GM18861 (cell line): ENCODE results near the gene PIEZO2.
"Not testable (repeated sequence)": the region's sequence is repeated elsewhere in the genome, so short reads cannot be mapped to it uniquely, and the experiment has no call there.

Experiments used
- ATAC-seq: cut with Tn5 transposase; IDR thresholded peaks from one replicate; pipeline ENCODE4 v1.9.1; 2021; ENCODE audit not compliant: unreplicated experiment

The PIEZO2 gene

DNA sequence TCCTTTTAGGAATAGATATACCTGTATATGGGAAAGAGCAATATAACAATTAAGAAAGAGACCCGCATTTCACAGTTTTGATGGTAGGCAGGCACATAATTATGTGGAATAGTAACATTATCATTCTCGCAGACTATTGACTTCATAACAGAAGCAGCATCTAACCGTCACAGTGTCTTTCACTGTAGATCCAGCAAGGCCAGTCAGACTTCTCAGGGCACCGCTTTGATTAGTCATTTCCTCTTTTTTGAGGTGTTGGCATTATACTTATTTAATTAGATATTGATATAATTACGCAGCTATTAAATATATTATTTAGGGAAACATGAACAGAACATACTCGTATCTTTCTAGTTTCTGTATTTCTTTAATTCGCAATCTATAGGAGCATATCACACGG lies 447.2 kb downstream of the PIEZO2 start:
- ATAC-seq = no peak

DNA sequence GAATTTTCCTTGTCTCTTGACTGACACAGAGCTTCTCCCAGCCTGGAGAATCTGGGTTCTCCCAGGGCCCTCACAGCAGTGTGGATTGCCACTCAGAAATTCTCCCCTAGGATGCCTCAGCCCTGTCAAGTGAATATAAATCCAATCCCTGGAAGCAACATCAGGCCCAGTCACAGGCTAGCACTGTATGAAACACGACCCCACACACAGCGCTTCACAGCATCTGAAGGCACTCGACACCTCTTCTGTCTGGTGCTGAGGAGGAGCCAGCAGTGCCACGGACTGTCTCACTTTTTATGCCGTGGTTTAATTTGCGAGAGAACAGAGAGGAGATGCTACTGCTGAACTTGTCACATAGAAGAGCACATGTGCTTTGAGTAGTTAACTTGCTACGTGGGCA lies 459.0 kb downstream of the PIEZO2 start:
- no peak for ATAC-seq

DNA sequence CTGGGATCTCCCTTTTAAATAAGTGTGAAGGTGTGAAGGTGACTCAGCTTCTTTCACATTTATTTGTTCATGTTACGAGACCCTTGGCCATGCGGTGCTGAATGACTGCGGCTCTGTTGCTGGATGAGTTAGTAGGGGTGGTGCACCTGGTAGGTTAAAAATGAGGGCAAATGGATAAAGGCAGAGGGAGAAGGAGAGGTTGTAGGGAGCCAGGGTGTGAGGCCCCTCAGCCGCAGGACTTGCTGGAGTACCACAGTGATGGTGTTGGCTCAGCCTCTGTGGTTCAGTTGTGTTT lies 459.4 kb downstream of the PIEZO2 start:
- ATAC-seq = no peak

DNA sequence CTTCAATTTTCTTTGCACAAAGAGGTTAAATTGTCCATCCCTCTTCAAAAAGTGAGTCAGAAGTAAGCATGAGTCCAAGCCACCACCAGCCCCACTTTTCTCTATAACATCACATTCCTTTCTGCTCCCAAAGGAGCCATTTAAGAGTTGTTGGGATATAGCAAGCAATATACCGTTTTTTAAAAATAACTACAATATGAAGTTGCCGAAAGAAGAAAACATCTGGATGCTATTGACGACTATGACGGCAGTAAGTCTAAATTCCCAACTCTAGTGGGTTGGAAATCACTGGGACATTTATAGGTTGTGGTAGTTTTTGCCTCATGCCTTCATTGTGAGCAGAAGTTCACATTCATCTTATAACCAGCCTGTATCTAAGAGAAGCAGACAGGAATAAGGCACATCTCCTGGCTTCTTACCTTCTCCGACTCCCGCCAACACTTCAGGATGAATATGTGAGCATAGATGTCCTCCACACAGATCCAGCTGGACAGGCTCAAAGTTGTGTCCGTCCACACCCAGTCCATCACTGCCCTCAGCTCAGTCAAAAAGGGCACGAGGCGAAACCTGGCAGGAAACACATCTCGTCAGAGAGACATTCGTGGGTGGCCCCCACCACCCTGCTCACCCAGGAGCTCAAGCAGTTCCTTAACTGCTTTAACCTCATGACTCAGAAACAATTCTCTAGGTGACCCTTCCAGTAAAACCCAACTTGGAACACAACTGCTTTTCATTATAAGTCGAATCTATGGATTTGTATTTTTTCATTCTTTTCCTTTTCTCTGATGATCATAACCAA lies 459.9 kb downstream of the PIEZO2 start:
- ATAC-seq = no peak

DNA sequence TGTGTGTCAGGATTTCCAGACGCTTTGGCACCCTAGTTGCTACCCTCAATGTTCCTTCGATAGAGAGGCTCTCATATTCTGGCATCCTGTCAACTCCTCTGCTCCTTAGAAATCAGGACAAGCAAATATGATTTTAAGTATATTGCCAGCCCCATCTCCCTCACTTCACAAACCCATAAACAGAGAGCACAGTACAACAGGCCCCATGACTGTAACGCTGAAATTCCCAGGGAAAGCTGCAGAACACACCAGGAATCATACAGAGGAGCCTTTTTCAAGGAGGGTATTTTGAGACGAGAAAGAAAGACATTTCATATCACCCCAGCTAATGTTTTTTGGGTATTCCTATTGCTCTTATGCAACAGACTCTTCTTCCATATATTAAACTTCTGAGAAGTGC lies 460.6 kb downstream of the PIEZO2 start:
- ATAC-seq = no peak

DNA sequence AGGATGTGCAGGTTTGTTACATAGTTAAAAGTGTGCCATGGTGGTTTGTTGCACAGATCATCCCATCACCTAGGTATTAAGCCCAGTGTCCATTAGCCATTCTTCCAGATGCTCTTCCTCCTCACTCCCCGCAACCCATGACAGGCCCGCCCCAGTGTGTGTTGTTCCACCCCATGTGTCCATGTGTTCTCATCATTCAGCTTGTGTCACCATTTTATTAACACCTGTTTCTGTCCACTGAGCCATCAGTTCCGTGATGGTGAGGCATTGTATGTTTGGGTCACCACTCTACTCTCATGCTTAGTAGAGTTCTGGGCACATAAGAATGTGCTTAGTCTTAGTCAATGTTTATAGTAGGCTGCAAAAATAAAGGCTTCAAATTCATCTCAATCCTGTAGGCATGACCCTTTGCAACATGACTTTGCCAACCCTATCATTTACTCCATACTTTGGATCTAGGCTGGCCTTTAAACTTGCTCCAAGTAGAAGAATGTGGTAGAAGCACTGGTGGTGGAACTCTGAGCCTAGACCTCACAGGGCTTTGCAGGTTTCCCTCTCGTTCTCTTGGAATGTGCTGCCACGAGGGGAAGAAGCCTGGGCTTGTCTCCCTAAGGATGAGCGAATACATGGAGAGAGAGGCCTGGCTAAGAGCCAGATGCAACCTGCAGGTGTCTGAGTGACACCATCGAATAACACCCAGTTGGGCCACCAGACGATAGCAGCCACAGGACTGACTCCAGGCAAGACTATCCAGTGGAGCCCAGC lies 462.0 kb downstream of the PIEZO2 start:
- ATAC-seq = no peak

DNA sequence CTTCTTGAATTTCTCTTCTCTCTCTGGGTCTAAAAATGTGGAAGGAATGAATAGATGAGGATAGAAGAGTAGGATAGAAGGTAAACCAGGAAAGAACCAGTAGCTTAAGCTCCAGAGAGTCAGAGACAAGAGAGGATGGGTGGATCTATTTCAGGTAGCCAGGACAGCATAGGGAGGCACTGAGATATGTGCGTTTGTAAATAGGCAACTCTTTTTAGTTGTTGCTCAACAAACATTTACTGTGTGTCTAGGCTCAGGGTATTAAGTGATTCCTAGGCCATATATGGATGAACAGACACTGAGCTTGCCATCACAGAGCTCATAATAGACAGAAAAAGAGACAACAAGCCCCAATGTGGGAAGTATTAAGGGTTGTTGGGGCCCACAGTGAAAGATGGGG lies 463.1 kb downstream of the PIEZO2 start:
- ATAC-seq = no peak

DNA sequence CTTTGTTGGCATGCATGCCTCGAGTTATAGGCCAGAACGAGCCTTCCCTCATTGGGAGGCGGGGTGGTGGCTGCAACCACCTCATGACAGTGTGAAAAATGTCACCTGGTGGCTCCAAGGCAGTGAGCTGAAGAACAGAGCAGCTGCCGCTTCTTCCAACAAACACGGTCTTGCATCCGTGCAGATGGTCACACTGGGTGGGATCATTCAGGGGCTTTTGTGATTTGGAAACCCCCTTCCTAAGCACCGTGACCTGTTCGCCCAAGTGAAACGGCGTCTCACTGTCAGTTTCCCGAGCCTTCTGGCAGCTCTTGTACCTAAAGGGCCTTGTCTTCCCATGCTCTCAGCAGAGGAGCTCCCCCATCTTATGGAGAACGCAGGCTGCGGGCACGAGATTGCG lies 463.9 kb downstream of the PIEZO2 start:
- ATAC-seq = no peak

DNA sequence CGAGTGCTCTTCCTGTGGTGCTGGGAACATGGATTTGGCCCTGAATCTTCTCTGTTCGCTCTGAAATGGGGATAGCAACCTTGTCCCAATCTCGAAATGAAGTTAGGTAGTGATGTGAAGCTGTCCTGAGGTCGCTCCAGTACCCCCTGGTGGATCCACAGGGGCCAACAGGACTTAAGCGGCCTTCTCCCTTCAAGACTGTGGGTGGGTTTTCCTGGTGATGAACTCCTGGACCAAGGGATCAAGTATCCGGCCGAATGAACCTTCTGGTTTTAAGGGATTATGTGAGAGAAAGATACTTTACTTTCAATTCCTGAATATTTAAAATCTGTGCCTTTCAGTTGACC lies 467.0 kb downstream of the PIEZO2 start:
- no peak for ATAC-seq

DNA sequence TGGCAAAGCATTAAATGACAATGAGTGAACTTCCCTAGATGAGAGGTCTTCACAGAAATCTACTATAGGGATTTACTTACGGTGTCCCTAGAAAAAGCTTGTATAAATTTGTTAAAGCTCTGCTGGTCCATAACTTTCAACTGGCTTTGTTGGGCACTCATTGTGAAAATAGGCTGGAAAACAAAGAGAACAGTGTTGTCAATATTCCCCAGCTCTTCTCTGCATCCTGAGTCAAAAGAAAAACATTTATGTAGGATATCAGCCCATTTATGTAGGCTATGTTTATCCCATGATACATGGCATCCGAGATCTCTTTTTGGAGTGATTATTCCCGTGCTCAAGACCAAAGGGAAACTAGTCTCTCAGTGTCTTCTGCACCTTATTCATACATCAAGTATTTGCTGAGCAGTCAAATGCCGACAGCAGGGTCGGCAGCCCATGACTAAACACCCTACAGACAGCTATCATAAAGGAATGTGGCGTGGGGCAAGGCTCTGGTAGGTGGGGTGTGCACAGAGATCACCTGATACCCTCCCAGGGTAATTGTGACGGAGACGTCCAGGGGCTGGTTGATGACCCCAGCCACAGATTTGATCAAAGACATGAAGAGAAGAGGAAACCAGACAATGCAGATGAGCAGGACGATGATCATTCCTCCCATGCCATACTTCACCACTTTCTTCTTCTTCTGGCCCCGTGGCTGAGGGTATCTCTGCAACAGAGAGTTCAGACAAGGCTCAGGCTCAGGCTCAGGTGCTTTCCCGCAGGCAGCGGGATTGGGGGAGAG lies 467.6 kb downstream of the PIEZO2 start:
- no peak for ATAC-seq

DNA sequence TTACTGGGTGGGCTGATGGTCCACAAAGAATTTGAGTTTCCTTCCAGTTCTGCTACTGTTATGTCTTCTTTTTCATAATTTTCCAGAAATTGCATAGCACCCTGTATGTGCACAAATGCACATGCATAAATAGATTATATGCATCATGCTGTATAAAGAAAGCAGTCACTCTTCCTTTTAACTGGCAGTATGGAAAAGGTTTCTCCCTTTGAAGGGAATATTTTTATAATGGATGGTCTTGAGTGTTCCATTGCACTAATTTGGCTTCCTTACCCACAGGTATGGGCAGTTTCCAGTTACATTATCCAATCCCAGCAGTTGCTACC lies 469.1 kb downstream of the PIEZO2 start:
- no peak for ATAC-seq

DNA sequence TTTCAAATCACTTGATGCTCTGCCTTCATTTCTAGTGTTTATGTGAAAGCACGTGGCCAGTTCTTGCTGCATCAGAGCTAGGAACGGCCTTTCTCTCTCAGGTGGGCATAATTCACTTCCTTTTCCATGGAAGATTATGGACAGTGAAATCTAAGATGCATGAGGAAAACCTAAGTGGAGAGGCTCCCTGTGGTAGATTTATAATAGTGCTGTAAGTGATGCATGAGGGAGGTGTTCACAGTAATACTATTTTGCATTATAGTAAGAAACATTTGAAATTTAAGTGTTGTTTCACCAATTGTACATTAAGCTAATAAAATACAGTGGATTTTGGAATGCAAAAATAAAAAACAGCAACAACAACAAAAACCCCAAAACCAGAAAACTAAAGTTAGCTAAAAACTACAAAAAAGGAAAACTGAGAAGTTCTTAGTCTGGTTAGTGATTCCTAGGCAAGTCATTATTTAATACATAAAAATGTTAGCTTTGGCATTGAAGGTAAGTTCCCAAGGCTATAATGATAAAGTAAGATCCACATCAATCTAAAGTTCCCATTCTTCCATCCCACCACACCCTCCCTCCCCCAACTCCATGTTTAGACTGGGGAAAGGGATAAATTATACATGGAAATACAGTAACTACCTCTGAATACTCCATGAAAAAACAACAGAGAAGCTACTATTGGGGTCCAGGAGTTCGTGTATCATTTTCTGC lies 469.7 kb downstream of the PIEZO2 start:
- ATAC-seq = no peak

DNA sequence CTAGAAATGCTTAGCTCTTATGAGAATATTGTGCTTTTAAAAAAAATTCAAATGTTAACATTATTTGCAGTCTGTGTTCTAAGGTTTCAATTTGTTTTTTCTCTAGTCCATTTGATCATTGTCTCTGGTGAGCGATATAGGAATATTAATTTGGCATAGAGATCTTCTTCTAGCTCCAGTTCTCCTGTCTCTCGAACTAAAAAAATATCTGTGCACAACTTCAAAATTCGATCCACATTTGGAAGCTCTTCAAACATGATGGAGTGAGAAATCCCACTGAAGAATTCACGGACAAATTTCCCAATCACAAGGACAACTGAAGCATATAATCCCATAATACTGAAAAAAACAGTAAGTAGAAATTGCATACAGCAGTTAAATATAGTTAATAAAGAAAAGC lies 477.9 kb downstream of the PIEZO2 start:
- ATAC-seq = no peak

DNA sequence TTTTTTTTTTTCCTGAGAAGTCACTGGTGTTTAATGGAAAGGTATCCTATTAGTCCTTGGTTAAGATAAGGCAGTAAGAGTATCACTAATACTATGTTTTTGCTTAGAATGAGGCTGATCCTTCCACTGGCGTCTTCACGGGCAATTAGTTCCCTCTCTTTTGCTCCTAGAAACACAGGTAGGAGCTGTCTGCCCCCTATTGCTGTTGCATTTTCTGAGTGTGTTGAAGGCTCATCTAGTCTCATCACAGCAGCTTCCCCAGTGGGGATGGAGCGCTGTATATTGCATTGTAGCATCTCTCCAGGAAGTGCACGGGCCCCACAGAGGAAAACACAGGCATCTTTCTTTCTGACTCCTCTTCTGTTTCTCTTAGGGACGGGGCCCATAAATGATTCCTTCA lies 478.5 kb downstream of the PIEZO2 start:
- no peak for ATAC-seq

DNA sequence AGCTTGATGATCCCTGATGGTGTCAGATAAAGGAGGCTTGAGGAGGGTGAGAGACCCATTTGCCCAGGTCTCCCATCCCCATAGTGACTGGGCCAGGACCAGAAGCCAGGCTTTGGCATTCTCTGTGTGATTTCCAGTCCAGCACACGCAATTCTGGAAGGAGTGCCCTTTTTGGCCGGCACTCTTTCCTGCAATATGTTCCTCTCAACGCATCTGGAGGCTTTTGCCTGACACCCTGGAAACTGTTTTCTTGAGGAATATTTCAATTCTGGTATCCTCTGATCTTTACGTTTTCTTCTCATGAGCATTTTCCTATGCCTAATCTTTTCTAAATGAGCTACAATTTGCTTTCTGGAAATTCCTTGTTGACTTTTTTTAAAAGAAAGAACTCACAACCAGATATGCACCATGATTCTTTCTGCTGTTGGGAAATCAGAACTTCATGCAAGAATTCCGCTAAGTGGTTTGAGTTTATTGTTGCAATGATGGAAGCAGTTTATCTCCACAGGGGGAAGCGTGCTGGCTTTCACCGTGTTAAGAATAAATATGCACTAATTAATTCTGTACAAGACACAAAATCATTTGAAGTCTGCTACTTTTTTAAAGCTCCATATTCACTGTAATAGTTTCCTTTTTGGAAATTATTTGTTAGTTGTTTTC lies 479.8 kb downstream of the PIEZO2 start:
- no peak for ATAC-seq

DNA sequence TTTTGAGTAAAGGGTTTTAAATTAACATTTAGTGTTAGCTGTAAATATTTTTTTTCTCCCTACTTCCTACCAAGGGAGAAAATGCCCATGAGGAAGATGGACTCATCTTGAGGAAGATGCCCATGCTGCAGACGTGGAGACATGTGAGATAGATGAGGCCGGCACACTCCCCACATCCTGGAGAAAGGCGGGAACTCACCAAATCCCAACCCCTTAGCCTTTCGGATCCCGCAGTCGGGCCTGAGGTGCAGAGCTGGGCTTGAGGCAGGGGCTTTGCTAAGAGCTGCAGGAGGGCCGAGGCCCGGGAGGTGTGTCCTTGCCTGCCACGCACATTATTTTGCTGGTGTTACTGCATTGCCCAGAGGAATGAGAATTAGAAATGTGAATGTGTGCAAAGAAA lies 485.6 kb downstream of the PIEZO2 start:
- ATAC-seq = no peak

DNA sequence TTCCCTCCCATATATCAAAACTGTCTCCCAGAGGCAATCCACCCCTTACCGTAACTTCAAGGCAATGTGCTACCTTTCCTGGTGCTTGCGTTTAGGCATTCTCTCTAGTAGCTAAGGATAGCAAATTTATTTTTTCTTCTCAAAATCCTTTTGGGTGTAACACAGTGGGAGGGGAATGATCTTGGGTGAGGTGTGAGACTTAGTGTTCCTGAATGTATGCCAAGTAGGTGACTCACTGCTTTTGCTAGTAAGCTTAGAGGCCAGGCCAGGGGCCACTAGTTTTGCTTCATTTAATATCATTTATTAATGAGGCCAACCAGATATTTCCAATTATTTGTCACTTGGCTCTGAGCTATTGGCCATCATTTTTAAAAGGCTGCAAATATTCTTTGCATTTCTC lies 488.1 kb downstream of the PIEZO2 start:
- no peak for ATAC-seq

DNA sequence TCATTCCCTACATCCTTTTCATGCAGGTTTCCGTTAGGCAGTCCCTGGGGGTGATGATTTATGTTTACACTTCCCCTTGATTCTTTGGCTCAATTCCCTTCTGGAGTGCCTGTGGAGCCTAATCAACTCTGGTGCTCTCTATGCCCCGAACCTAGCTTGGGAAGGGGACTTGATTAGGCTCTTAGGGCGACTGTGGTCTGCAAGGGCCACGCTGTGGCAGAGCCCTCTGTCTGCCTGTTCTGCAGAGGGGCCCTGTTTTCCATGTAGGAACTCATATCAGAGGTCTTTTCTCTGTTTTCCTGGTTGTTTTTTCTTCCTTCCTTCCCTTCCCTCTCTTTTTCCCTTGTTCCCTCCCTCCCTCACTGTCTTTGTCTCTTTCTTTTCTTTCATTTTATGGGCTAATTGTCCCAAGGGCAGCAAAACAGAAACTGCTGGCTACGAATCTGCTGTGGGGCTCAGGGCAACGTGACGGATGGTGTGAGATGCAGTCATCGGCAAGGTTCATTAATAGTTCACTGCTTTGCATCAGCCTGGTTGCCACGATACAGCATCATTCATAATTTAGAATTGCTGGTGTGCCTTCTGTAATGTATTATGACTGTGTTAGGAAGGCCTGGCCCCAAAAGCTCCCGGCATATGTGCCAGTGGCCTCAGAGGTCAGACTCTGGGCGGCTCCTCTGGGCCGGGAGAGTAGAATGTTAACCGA lies 489.0 kb downstream of the PIEZO2 start:
- no peak for ATAC-seq

DNA sequence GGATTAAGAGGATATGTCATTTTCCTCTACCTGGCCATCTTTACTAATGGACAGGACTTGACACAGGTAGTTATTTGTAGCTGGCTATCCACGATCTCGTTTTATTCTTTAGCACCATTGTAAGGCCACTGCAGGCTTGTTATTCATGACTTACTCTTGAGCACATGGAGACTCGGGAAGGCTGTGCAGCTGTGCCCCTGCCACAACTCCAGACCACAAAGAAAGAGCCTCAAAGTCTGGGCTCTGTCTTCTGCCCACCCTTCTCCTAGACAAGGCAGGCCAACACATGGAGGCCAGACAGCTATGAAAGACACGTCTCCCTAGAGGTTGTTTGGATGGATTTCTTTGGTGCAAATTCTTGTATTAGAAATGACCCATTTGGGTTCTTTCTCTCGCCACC lies 489.8 kb downstream of the PIEZO2 start:
- no peak for ATAC-seq

DNA sequence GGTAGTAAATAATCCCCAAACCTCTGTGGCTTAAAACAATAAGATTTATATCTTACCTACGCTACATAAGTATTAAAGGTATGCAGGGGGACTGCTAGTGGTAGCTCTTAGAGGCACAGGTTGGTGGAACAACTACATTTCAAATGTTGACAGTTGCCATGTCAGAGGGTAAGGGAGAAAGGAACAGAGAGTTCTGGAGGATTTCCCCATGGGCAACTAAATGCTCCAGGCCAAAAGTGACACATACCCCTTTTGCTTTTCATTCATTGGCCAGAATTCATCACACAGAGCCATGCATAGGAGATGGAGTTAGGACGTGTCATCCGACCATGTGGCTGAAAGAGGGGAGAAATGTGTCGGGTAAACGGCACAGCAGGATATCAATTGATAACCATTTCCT lies 490.4 kb downstream of the PIEZO2 start:
- no peak for ATAC-seq

DNA sequence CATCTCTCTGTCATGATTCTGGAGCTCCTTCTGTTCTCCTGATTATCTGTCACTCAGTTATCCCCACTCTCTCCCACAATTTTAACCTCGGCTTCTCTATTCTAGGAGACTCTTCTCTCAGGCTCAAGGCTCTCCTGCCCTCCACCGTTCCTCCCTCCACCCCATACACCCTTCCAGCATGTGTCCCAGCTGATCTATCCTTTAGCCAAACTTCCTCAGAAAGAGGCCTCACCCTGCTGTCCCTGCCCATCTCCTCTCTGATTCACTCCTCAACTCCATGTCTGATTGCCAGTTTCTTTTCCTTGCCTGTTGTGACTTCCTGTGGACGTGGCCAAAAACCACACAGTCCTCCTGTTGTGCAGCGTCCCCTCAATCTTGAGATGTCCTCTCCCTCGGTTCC lies 505.4 kb downstream of the PIEZO2 start:
- ATAC-seq = not testable (repeated sequence)
